ENCODE measurements around the gene SUPT16H.
"Not testable (repeated sequence)": the region's sequence is repeated elsewhere in the genome, so short reads cannot be mapped to it uniquely, and the experiment has no call there.

Gene SUPT16H

GRCh38 chr14:21308479-21309237 is 75.2 kb downstream of the SUPT16H start:
- TF ChIP-seq CTCF (IDR thresholded peaks at IDR 0.05; ENCODE audit: low read depth, low read length) = no peak
- peak overlapping the region; percentile 19 to 39 for H3K4me3 ChIP-seq (replicated peaks in 1 of 2; ENCODE audit: low read depth in 2 of 2, low read length in 2 of 2)
- DNase-seq (ENCODE audit: low read depth in 2 of 2) = peak; percentile 79 to 80

- TF ChIP-seq CTCF (IDR thresholded peaks at IDR 0.05; ENCODE audit: low read depth, low read length) = no peak
- DNase-seq (ENCODE audit: low read depth in 2 of 2) = no peak
- H3K4me3 ChIP-seq (replicated peaks in 1 of 2; ENCODE audit: low read depth in 2 of 2, low read length in 2 of 2) = peak overlapping the region in 1 of 2 donors; percentile 39
These were observed 75.7 kb downstream of the SUPT16H start for GRCh38 chr14:21308132-21308478.

GRCh38 chr14:21307637-21308036 is 76.2 kb downstream of the SUPT16H start:
- no peak for DNase-seq (ENCODE audit: low read depth in 2 of 2)
- TF ChIP-seq CTCF (IDR thresholded peaks at IDR 0.05; ENCODE audit: low read depth, low read length) = no peak
- H3K4me3 ChIP-seq (replicated peaks in 1 of 2; ENCODE audit: low read depth in 2 of 2, low read length in 2 of 2) = no peak overlapping the region

- not testable (repeated sequence) for DNase-seq (ENCODE audit: low read depth in 2 of 2); H3K4me3 ChIP-seq (replicated peaks in 1 of 2; ENCODE audit: low read depth in 2 of 2, low read length in 2 of 2)
These were observed 81.0 kb downstream of the SUPT16H start for GRCh38 chr14:21302836-21303140.

- TF ChIP-seq CTCF (IDR thresholded peaks at IDR 0.05; ENCODE audit: low read depth, low read length) = no peak
- no peak for DNase-seq (ENCODE audit: low read depth in 2 of 2)
These were observed 81.6 kb downstream of the SUPT16H start for GRCh38 chr14:21302013-21302835.

More at GRCh38 chr14:21302013-21302835, 81.6 kb downstream of the SUPT16H start:
- H3K4me3 ChIP-seq (replicated peaks in 1 of 2; ENCODE audit: low read depth in 2 of 2, low read length in 2 of 2) = no peak overlapping the region
